H1 (cell line): Measurements from ENCODE around the gene MEF2D. TPM values are rescaled to one million over a fixed set of nuclear protein-coding genes. Genes with fewer than 3 reads are reported as not detected.

Experiments used
- CTCF ChIA-PET: fragments of 300-600 bp; sonication (Branson Sonifier 250); formaldehyde crosslinking; loops from one replicate; lab custom pipeline; 2021; ENCODE audit not compliant: partially characterized antibody; lab: Charles Lee
- POLR2A ChIA-PET: fragments of 300-600 bp; sonication (Branson Sonifier 250); formaldehyde crosslinking; loops from one replicate; lab custom pipeline; 2021; ENCODE audit warnings: inconsistent platforms; ENCODE audit not compliant: partially characterized antibody; lab: Charles Lee
- DNase-seq, 2 experiments: peaks; one replicate each; pipeline versions ENCODE4 v3.0.0 to v3.0.0-alpha.2; 2010 to 2022; ENCODE audit warnings: low spot score in 2 of 2, low read depth in 1 of 2, mixed read lengths in 1 of 2
- FAIRE-seq: peaks from 2 replicates; lab custom pipeline; 2011; peaks lifted over from hg19 to GRCh38; lab: Jason Lieb, UNC
- H2AFZ ChIP-seq: 2 replicates; pipeline ENCODE4 v1.8.1; 2012; ENCODE audit warnings: low read length, inconsistent platforms
- H2AK5ac ChIP-seq: 2 replicates; pipeline ENCODE4 v1.6.1; 2013; ENCODE audit warnings: low read depth, low read length
- H2BK120ac ChIP-seq: replicated peaks from 2 replicates; pipeline ENCODE3; 2013; ENCODE audit warnings: low read depth, low read length, inconsistent platforms
- H2BK12ac ChIP-seq: 2 replicates; pipeline ENCODE4 v1.6.1; 2013; ENCODE audit warnings: low read depth, low read length
- H2BK15ac ChIP-seq: 2 replicates; pipeline ENCODE4 v1.6.1; 2013; ENCODE audit warnings: low read length
- H2BK20ac ChIP-seq: 2 replicates; pipeline ENCODE4 v1.6.1; 2013; ENCODE audit warnings: low read length
- H2BK5ac ChIP-seq: 2 replicates; pipeline ENCODE4 v1.6.1; 2013; ENCODE audit warnings: low read depth, low read length
- H3K14ac ChIP-seq: 2 replicates; pipeline ENCODE4 v1.6.1; 2013; ENCODE audit warnings: inconsistent platforms; ENCODE audit not compliant: insufficient read length
- H3K18ac ChIP-seq: 2 replicates; pipeline ENCODE4 v1.6.1; 2013; ENCODE audit warnings: low read length; ENCODE audit errors: extremely low read depth
- H3K23ac ChIP-seq: 2 replicates; pipeline ENCODE4 v1.6.1; 2013; ENCODE audit warnings: inconsistent platforms; ENCODE audit not compliant: insufficient read length
- H3K23me2 ChIP-seq: 2 replicates; pipeline ENCODE4 v1.6.1; 2013; ENCODE audit warnings: low read depth, low read length
- H3K27ac ChIP-seq: 2 replicates; pipeline ENCODE4 v1.6.1; 2011; ENCODE audit warnings: low read depth, low read length, inconsistent platforms
- H3K27me3 ChIP-seq, 4 experiments: replicated peaks in 1 of 4; 1 replicate in 1 of 4; 2 replicates in 3 of 4; pipeline versions ENCODE4 v1.6.1 to v1.8.1; 2011 to 2013; ENCODE audit warnings: low read length in 3 of 4, mild to moderate bottlenecking in 3 of 4, inconsistent platforms in 2 of 4, mixed read lengths in 2 of 4, moderate library complexity in 1 of 4; ENCODE audit not compliant: control insufficient read depth in 3 of 4, insufficient read depth in 3 of 4; ENCODE audit errors: extremely low read depth in 1 of 4
- H3K36me3 ChIP-seq, 4 experiments: 2 replicates each; pipeline versions ENCODE4 v1.6.1 to v1.8.1; 2011 to 2013; ENCODE audit warnings: mild to moderate bottlenecking in 4 of 4, low read length in 3 of 4, moderate library complexity in 2 of 4, control low read depth in 1 of 4, inconsistent platforms in 1 of 4; ENCODE audit not compliant: insufficient read depth in 4 of 4, control insufficient read depth in 2 of 4
- H3K4ac ChIP-seq: replicated peaks from 2 replicates; pipeline ENCODE3; 2013; ENCODE audit warnings: low read length, low read depth, mixed read lengths, inconsistent platforms; ENCODE audit not compliant: insufficient read length
- H3K4me1 ChIP-seq, 4 experiments: replicated peaks in 1 of 4; 1 replicate in 1 of 4; 2 replicates in 3 of 4; pipeline versions ENCODE4 v1.6.1 to v1.8.1; 2011 to 2013; ENCODE audit warnings: low read length in 3 of 4, inconsistent platforms in 2 of 4, mixed read lengths in 1 of 4; ENCODE audit not compliant: insufficient read depth in 4 of 4, control insufficient read depth in 3 of 4
- H3K4me2 ChIP-seq, 2 experiments: 2 replicates each; pipeline versions ENCODE4 v1.6.1 to v1.8.1; 2011 to 2013; ENCODE audit warnings: low read depth in 2 of 2, low read length in 2 of 2, control low read depth in 1 of 2, inconsistent platforms in 1 of 2, mild to moderate bottlenecking in 1 of 2; ENCODE audit not compliant: insufficient read depth in 1 of 2
- H3K4me3 ChIP-seq, 4 experiments: fragments of 200-600, 300-600 bp in 1 of 4; sonication (generic), shearing (Covaris generic), sonication (Bioruptor Twin) in 1 of 4; 2 replicates each; pipeline versions ENCODE4 v1.5.1 to v1.8.1; 2011 to 2016; ENCODE audit warnings: low read length in 4 of 4, low read depth in 3 of 4, control low read depth in 2 of 4, inconsistent platforms in 2 of 4, mild to moderate bottlenecking in 2 of 4, mixed read lengths in 1 of 4, moderate library complexity in 1 of 4; ENCODE audit not compliant: insufficient read depth in 2 of 4; ENCODE audit errors: extremely low read depth in 1 of 4
- H3K56ac ChIP-seq: replicated peaks from 2 replicates; pipeline ENCODE3; 2013; ENCODE audit warnings: low read depth, mild to moderate bottlenecking, mixed read lengths, low read length, inconsistent platforms; ENCODE audit not compliant: insufficient read length
- H3K79me1 ChIP-seq: 2 replicates; pipeline ENCODE4 v1.6.1; 2013; ENCODE audit warnings: low read depth, low read length, control low read depth
- H3K79me2 ChIP-seq, 2 experiments: 2 replicates each; pipeline versions ENCODE4 v1.6.1 to v1.8.1; 2012 to 2013; ENCODE audit warnings: low read length in 2 of 2, mild to moderate bottlenecking in 2 of 2, inconsistent platforms in 1 of 2; ENCODE audit not compliant: insufficient read depth in 2 of 2, control insufficient read depth in 1 of 2
- H3K9ac ChIP-seq, 4 experiments: replicated peaks in 1 of 4; 1 replicate in 1 of 4; 2 replicates in 3 of 4; pipeline versions ENCODE4 v1.6.1 to v1.8.1; 2011 to 2013; ENCODE audit warnings: low read depth in 3 of 4, low read length in 3 of 4, control low read depth in 2 of 4, mild to moderate bottlenecking in 2 of 4, moderate library complexity in 2 of 4, inconsistent platforms in 1 of 4; ENCODE audit errors: extremely low read depth in 1 of 4
- H3K9me3 ChIP-seq, 2 experiments: 2 replicates each; pipeline versions ENCODE4 v1.6.1 to v1.8.1; 2012 to 2013; ENCODE audit warnings: mild to moderate bottlenecking in 2 of 2, moderate library complexity in 2 of 2, control low read depth in 1 of 2, inconsistent platforms in 1 of 2, low read depth in 1 of 2, low read length in 1 of 2, mixed read lengths in 1 of 2; ENCODE audit not compliant: insufficient read depth in 2 of 2
- H4K20me1 ChIP-seq, 2 experiments: replicated peaks in 1 of 2; 2 replicates each; pipeline versions ENCODE3 to v1.8.1; 2011 to 2013; ENCODE audit warnings: inconsistent platforms in 2 of 2, low read length in 2 of 2, mild to moderate bottlenecking in 1 of 2; ENCODE audit not compliant: insufficient read depth in 2 of 2, control insufficient read depth in 1 of 2
- H4K5ac ChIP-seq: 2 replicates; pipeline ENCODE4 v1.6.1; 2013; ENCODE audit warnings: low read length, low read depth, mixed read lengths, inconsistent platforms; ENCODE audit not compliant: insufficient read length
- H4K8ac ChIP-seq: 2 replicates; pipeline ENCODE4 v1.8.0; 2013; ENCODE audit warnings: mild to moderate bottlenecking, moderate library complexity, low read length, inconsistent platforms; ENCODE audit not compliant: insufficient read depth; ENCODE audit errors: extremely low read depth
- H4K91ac ChIP-seq: replicated peaks from 2 replicates; pipeline ENCODE3; 2013; ENCODE audit warnings: low read length, mixed read lengths, inconsistent platforms; ENCODE audit not compliant: insufficient read length
- ASH2L ChIP-seq: fragments of 200-600, 300-600 bp; sonication (generic); IDR thresholded peaks from one replicate; pipeline ENCODE4 v1.7.1; 2017; ENCODE audit warnings: low read length
- BCL11A ChIP-seq, 2 experiments: IDR thresholded peaks; one replicate each; pipeline ENCODE4 v1.6.1; 2011; ENCODE audit warnings: low read depth in 2 of 2, low read length in 2 of 2, mild to moderate bottlenecking in 2 of 2
- BRCA1 ChIP-seq: IDR thresholded peaks from 2 replicates; pipeline ENCODE4 v1.6.1; 2012; ENCODE audit warnings: low read depth, low read length, improper control_type of control experiment
- CHD1 ChIP-seq: IDR thresholded peaks from 2 replicates; pipeline ENCODE4 v1.6.1; 2012; ENCODE audit warnings: low read depth, low read length, improper control_type of control experiment
- EGR1 ChIP-seq: IDR thresholded peaks from 2 replicates; pipeline ENCODE4 v1.6.1; 2011; ENCODE audit warnings: low read depth, low read length, borderline replicate concordance
- EZH2 ChIP-seq: fragments of 200-600 bp; sonication (generic); IDR thresholded peaks from 2 replicates; pipeline ENCODE4 v1.7.1; 2012; ENCODE audit warnings: low read depth, mild to moderate bottlenecking, moderate library complexity, low read length, inconsistent platforms; ENCODE audit not compliant: severe bottlenecking
- HDAC2 ChIP-seq, 2 experiments: fragments of 300-600 bp in 1 of 2; sonication (generic) in 1 of 2; IDR thresholded peaks; 2 replicates each; pipeline ENCODE4 v1.6.1; 2011 to 2012; ENCODE audit warnings: low read depth in 2 of 2, low read length in 2 of 2, mild to moderate bottlenecking in 2 of 2, moderate library complexity in 2 of 2, borderline replicate concordance in 1 of 2, inconsistent platforms in 1 of 2
- HDAC6 ChIP-seq: IDR thresholded peaks from one replicate; pipeline ENCODE4 v1.7.1; 2012; ENCODE audit warnings: low read depth, mild to moderate bottlenecking, inconsistent platforms, low read length, moderate library complexity
- NANOG ChIP-seq: IDR thresholded peaks from 2 replicates; pipeline ENCODE4 v1.6.1; 2011; ENCODE audit warnings: low read length, low read depth, mild to moderate bottlenecking, inconsistent platforms; ENCODE audit not compliant: insufficient read depth, poor library complexity, severe bottlenecking
- POLR2A ChIP-seq, 2 experiments: IDR thresholded peaks; 1 replicate in 1 of 2; 2 replicates in 1 of 2; pipeline ENCODE4 v1.6.1; 2011; ENCODE audit warnings: low read depth in 2 of 2, low read length in 2 of 2, mild to moderate bottlenecking in 2 of 2; ENCODE audit errors: control extremely low read depth in 1 of 2
- SIN3A ChIP-seq, 2 experiments: IDR thresholded peaks in 1 of 2; conservative IDR thresholded peaks in 1 of 2; 2 replicates each; pipeline ENCODE4 v1.6.1; 2011 to 2012; ENCODE audit warnings: low read length in 2 of 2, improper control_type of control experiment in 1 of 2, low read depth in 1 of 2, mild to moderate bottlenecking in 1 of 2
- SIRT6 ChIP-seq: IDR thresholded peaks from one replicate; pipeline ENCODE4 v1.7.1; 2012; ENCODE audit warnings: low read length, inconsistent platforms
- SIX5 ChIP-seq: IDR thresholded peaks from 2 replicates; pipeline ENCODE4 v1.6.1; 2011; ENCODE audit warnings: mild to moderate bottlenecking, low read depth, low read length
- TAF7 ChIP-seq: optimal IDR thresholded peaks from 2 replicates; pipeline ENCODE3; 2011; ENCODE audit warnings: low read depth, mild to moderate bottlenecking, inconsistent platforms, low read length, moderate library complexity, borderline replicate concordance
- YY1 ChIP-seq: IDR thresholded peaks from 2 replicates; pipeline ENCODE4 v1.6.1; 2011; ENCODE audit warnings: low read depth, mild to moderate bottlenecking, low read length
- WGBS, 2 experiments: shearing (Covaris generic) in 1 of 2; methylation state at CpG; one replicate each; pipeline versions ENCODE4 v1.1.6 to v1.1.7; 2013 to 2015; ENCODE audit warnings: low lambda C conversion rate in 2 of 2, mixed read lengths in 2 of 2, inconsistent platforms in 1 of 2, low coverage in 1 of 2, missing lambda C conversion rate in 1 of 2; ENCODE audit not compliant: insufficient replicate concordance in 2 of 2, insufficient coverage in 1 of 2, insufficient read length in 1 of 2; ENCODE audit errors: extremely low coverage in 1 of 2, missing lambda C conversion rate in 1 of 2; 5-methylcytosine and 5-hydroxymethylcytosine counted together
- polyA plus RNA-seq, 7 experiments: library from polyadenylated mRNA; depleted of rRNA in 3 of 7; stranded (reverse) in 5 of 7; unstranded in 2 of 7; fragments of >200 nt in 5 of 7; fragments of 200-250 nt in 2 of 7; gene quantifications; 1 replicate in 5 of 7; 2 replicates in 1 of 7; 4 replicates in 1 of 7; pipeline versions ENCODE4 v1.2.1 to v1.2.3, GENCODE V29; 2011 to 2013; ENCODE audit warnings: missing spikeins in 2 of 7, mixed read lengths in 2 of 7
- total RNA-seq: library from RNA; stranded (reverse); fragmentation: NEBNext Ultra II Directional; extraction: Animal tissue kit (Norgen Biotek cat#: 25700); gene quantifications from 2 replicates; pipeline ENCODE4 v1.2.1, GENCODE V29; 2021

Gene MEF2D
- total and polyA plus RNA-seq, 2 of the 8 experiments (the other 6 are each of a cell fraction or from before 2014, with no cell fraction given), result 17.3 to 20.3 TPM

GRCh38 chr1:156463874-156464273, 36.7 kb downstream of the MEF2D start:
- H2BK5ac ChIP-seq, result no peak overlapping the region
- no peak overlapping the region for H4K8ac ChIP-seq
- no peaks in the 10 kb centered on the region for H3K9me3 ChIP-seq
- no peak overlapping the region for H3K56ac ChIP-seq
- no peaks in the 10 kb centered on the region for H4K20me1 ChIP-seq
- POLR2A ChIA-PET, result no interaction called here
- no peaks in the 10 kb centered on the region; the same call in 1 of the 2 replicates for H3K79me1 ChIP-seq
- H3K79me2 ChIP-seq, result no peaks in the 10 kb centered on the region
- peaks cover 0 to 18% (median 8%) of the 10 kb centered on the region in 4 experiments; a peak in 5 of 7 replicates for H3K4me1 ChIP-seq
- H3K36me3 ChIP-seq, result peaks cover 0 to 9% (median 1%) of the 10 kb centered on the region in 4 experiments; a peak in 2 of 8 replicates
- no peak overlapping the region for H2BK20ac ChIP-seq
- H4K91ac ChIP-seq, result no peak overlapping the region
- H2AFZ ChIP-seq, result no peak overlapping the region
- no peak overlapping the region for H2AK5ac ChIP-seq
- FAIRE-seq, result no peak
- H3K23me2 ChIP-seq, result no peaks in the 10 kb centered on the region
- no peak overlapping the region for H4K5ac ChIP-seq
- H3K18ac ChIP-seq, result 0 out of 2 replicates have a peak overlapping the region, but pooled peaks have one; percentile 38
- H3K4ac ChIP-seq, result no peak overlapping the region
- H3K27ac ChIP-seq, result no peak overlapping the region
- no peak overlapping the region for H3K14ac ChIP-seq
- no peak for DNase-seq
- no peak overlapping the region for H3K4me3 ChIP-seq
- no peak overlapping the region for H2BK15ac ChIP-seq
- H3K4me2 ChIP-seq, result peak overlapping the region in 1 of 2 experiments; percentile 41; a peak in 1 of 4 replicates
- no peak overlapping the region for H2BK12ac ChIP-seq
- H3K27me3 ChIP-seq, result no peaks in the 10 kb centered on the region; a peak in 1 of 7 replicates
- CTCF ChIA-PET, result no interaction called here
- no peak overlapping the region for H3K9ac ChIP-seq
- no peak overlapping the region for H3K23ac ChIP-seq
- H2BK120ac ChIP-seq, result no peak overlapping the region
- 70% methylated on average over 4 of the region's 4 CpGs; no CpG with 5 or more reads in 1 of the 2 experiments for WGBS, 2 experiments
- TF ChIP-seq SIN3A (conservative IDR thresholded peaks at IDR 0.05 in 1 of 2, IDR thresholded peaks at IDR 0.05 in 1 of 2; ENCODE audit: low read depth in 1 of 2, low read length in 2 of 2) (no peak), EGR1 (no peak), YY1 (no peak), BCL11A (IDR thresholded peaks at IDR 0.05; ENCODE audit: low read depth in 2 of 2, low read length in 2 of 2) (no peak), ASH2L (no peak), TAF7 (no peak), CHD1 (no peak), BRCA1 (no peak), SIX5 (no peak), EZH2 (no peak), POLR2A (IDR thresholded peaks at IDR 0.05; ENCODE audit: control extremely low read depth in 1 of 2, low read depth in 2 of 2, low read length in 2 of 2) (no peak), HDAC6 (no peak), NANOG (no peak), HDAC2 (IDR thresholded peaks at IDR 0.05; ENCODE audit: borderline replicate concordance in 1 of 2, low read depth in 2 of 2, low read length in 2 of 2) (no peak), SIRT6 (no peak)
